Endometrial microvascular endothelial cells (primary cell): ENCODE measurements around the gene BFAR. TPM values are rescaled to one million over a fixed set of nuclear protein-coding genes. Genes with fewer than 3 reads are reported as not detected.
"Not testable (repeated sequence)": the region's sequence is repeated elsewhere in the genome, so short reads cannot be mapped to it uniquely, and the experiment has no call there.

Experiments
- in situ Hi-C: cut with HindIII; loops from 2 replicates; pipeline ENCODE4 v1.10.0; 2017; ENCODE audit warnings: low sequenced_read_pairs, low pct_unique_long_range_greater_than_20kb; ENCODE audit errors: inconsistent ontology term
- total RNA-seq: library from RNA; depleted of rRNA; stranded (reverse); fragments of >200 nt; gene quantifications from one replicate; pipeline ENCODE4 v1.2.3, GENCODE V29; 2015; ENCODE audit errors: inconsistent ontology term

Gene BFAR
- 89.4 TPM for total RNA-seq

GRCh38 chr16:14632693-14633569, at the start of gene BFAR:
BFAR (plus strand) TSS chr16:14632951; CDS start chr16:14644347, 11,396 bp downstream.
- in situ Hi-C loops: no loop called here

GRCh38 chr16:14585287-14585686, 47.5 kb upstream of the BFAR start:
- in situ Hi-C loops: no loop called here

GRCh38 chr16:14586637-14587305, 46.0 kb upstream of the BFAR start:
- in situ Hi-C loops: no loop called here

- in situ Hi-C loops: no loop called here
These were observed 32.6 kb upstream of the BFAR start for GRCh38 chr16:14600164-14600563.

GRCh38 chr16:14602443-14602963, 30.2 kb upstream of the BFAR start:
- in situ Hi-C loops: no loop called here

- in situ Hi-C loops: no loop called here
These were observed 26.6 kb upstream of the BFAR start for GRCh38 chr16:14606102-14606501.

- in situ Hi-C loops: no loop called here
These were observed 24.6 kb upstream of the BFAR start for GRCh38 chr16:14608111-14608566.

- in situ Hi-C loops: no loop called here
These were observed 24.1 kb upstream of the BFAR start for GRCh38 chr16:14608604-14609003.

GRCh38 chr16:14609716-14610115, 23.0 kb upstream of the BFAR start:
- in situ Hi-C loops: no loop called here

- in situ Hi-C loops: no loop called here
These were observed 21.1 kb upstream of the BFAR start for GRCh38 chr16:14611660-14612059.

GRCh38 chr16:14613991-14614390, 18.8 kb upstream of the BFAR start:
- in situ Hi-C loops: no loop called here

GRCh38 chr16:14616280-14616679, 16.5 kb upstream of the BFAR start:
- in situ Hi-C loops: no loop called here

GRCh38 chr16:14618566-14618965, 14.2 kb upstream of the BFAR start:
- in situ Hi-C loops: no loop called here

GRCh38 chr16:14627078-14627477, 5.7 kb upstream of the BFAR start:
- in situ Hi-C loops: no loop called here

GRCh38 chr16:14628806-14629611, 3.7 kb upstream of the BFAR start:
- in situ Hi-C loops: no loop called here

GRCh38 chr16:14629612-14629918, 3.2 kb upstream of the BFAR start:
- in situ Hi-C loops: no loop called here

- in situ Hi-C loops: no loop called here
These were observed 2.7 kb upstream of the BFAR start, which contains the start of gene PARN for GRCh38 chr16:14629919-14630619. PARN (minus strand) TSS chr16:14630260; CDS start chr16:14630125, 135 bp downstream.

- in situ Hi-C loops: not testable (repeated sequence)
These were observed 2.0 kb upstream of the BFAR start for GRCh38 chr16:14630620-14631330.
